NCI-H1694 treated with DMSO at 0.1 percent for 48 hours (cell line): ENCODE measurements around the gene ONECUT1.

Experiments
- DNase-seq: peaks from one replicate; lab custom pipeline; 2025; lab: John Stamatoyannopoulos, UW

The ONECUT1 gene

DNA sequence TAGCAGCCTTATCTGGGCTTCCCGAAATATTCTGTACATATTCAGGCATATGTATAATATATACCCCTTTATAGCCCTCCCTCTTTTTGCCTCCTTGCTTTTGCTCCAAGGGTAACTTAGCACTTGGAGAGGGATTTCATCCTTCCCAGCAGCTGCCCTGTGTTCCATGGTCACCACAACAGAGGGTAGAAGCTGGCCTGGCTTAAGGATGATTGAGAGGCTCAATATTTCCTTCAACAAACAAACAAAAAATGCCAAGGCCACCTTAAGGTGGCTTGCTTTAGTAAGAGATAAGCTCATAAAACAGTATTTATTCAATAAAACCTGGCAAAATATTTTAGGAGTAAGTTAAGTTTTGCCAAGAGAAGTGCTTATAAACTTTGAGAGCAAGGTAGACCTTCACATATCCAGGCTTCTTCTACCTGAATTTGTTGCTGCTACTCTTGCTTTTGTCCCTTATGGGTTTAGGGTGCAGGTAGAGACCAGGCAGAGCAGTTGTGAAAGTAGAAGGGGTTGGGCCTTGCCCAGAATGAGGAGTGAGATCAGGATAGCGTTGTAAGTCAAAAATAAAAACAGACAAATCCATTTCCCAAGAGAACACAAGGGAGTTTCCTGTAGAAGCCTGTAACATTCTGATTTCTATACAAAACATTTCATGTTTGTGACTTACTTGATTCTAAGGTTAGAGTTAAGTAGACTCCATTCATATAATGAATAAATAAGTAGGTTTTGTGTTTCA lies 58.2 kb downstream of the ONECUT1 start:
- DNase-seq = no peak

DNA sequence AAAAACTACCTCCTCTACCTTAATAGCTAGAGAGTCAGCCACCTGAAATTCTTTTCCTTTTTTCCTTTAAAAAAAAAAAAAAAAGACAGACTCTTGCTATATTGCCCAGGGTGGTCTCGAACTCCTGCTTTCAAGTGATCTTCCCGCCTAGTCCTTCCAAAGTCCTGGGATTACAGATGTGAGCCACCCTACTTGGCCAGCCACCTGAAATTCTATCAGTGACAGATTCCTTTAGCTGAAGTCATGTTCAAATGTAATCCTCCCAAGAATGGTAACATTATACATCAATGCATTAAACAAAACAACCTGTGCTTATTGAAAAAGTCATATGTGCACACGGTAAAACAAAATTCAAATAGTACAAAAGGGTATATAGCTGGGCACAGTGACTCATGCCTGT lies 59.1 kb downstream of the ONECUT1 start:
- DNase-seq = no peak

DNA sequence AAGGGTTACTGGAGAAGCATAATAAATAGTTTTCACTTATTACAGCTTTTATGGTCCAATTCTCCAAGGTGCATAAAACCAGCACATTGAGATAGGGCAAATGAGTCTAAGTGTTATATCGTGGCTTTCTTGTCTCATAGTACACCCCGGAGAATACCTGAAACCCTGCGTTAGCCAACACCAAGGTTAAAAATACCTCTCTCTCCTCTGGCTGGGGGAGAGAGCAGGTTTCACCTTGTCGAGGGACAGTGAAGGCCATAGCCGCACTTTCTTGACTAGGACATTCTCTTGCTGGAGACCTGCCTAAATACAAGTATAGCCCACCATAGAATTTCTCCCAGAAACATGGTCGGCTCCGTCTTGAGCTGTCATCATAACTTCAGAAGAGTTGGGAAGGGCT lies 59.5 kb downstream of the ONECUT1 start:
- DNase-seq = no peak

DNA sequence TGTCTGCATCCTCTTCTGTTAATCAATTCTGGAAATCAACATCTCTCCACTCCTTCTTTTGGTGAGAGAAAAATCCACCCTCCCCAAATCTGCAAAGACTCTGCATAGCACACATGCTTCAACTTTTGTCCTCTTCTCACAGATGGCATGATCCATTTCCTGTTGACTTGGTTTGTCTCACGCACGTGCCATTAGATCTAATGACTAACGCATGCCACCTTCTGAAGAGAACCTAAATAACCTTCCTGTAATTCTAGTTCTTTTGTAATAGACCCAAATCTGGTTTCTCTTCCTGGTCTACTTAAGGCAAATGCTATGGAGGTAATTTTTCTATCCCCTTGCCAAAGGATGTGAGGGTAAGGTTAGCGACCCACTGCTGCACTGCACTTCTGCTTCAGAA lies 60.0 kb downstream of the ONECUT1 start:
- DNase-seq = no peak

DNA sequence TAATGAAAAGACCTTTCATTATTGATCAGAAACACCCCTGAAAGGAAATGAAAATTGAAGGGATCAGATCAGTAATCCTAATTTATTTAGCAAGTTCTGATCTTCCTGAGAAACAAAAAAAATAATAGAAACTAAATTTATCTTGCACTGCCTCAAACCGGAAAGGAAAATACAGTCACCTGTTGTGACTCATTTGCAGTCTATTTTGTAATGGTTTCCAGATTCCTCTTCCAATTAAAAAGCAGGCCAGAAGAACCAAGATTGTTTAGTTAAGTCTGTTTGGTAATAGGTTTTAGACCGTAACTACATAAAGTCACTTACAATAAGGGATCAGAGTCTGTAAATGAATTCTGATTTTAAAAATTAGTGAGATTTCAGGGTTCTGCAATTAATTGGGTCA lies 61.2 kb downstream of the ONECUT1 start:
- DNase-seq = no peak

DNA sequence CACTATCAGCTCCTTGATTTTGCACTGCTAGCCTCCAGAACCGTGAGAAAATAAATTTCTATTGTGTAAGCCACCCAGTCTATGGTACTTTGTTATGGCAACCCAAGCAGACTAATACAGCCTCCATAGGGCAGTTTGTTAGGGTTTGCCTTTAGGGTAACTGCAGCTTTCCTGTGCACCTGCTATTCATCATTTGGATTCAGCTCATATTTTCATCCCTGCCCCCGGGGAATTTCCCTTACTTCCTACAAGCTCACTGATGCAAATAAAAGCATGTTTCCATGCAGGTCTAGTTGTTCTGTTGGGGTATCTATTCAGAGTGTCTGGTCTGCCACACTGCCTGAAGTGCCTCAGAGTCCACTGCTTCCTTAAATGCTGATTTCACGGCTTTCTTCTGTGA lies 62.3 kb downstream of the ONECUT1 start:
- no peak for DNase-seq

DNA sequence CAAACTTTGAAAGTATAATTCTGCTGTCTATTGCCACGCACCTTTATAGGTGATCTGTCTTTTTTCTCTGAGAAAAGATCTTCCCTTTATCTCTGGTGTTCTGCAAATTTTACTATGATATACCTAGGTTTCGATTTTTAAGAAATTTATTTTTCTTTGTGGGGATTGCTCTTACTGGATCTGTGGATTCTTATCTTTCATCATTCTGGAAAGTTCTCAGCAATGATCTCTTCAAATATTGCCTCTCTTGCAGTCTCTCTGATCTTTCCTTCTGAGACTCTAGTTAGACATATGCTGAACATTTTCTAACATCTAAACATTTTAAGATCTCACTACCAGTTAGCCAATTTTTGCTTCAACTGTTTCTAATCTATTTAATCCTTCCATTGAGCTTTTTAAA lies 63.9 kb downstream of the ONECUT1 start:
- DNase-seq = no peak

DNA sequence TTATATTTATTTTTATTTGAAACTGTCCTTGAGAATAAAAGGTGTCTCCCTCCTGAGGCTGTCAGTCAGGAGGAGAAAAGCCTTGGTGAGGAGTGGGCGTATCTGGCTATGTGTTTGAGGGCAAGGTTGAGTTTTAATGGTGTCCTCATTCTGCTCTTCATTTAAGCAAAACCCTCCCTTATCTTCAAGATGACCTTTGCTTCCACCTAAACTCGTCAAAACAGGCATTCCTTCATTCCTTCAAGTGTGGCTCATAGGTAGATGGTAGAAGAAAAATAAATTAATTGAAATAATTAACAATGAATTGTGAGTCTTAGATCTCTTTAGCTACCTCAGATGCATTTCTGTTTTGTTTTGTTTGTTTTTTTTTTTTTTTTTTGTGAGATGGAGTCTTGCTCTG lies 71.6 kb downstream of the ONECUT1 start:
- no peak for DNase-seq

DNA sequence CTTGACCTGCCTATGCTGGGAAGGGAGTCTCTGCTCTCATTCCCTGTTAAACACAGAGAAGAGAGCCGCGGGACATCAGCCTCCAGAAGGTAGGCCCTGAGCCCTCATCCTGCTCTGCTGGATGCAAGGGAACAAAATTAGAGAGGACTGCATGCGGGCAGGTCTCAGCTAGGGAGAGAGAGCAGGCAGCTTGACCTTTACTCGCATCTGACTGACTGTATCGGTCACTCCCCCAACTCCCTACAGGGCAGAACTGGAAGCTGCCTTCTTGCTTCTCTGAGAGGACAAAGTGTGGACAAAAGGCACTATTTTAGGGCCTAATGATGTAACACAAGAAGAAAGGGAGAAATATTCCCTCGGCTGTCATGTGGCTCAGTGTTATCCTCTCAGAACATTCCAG lies 72.2 kb downstream of the ONECUT1 start:
- DNase-seq = no peak

DNA sequence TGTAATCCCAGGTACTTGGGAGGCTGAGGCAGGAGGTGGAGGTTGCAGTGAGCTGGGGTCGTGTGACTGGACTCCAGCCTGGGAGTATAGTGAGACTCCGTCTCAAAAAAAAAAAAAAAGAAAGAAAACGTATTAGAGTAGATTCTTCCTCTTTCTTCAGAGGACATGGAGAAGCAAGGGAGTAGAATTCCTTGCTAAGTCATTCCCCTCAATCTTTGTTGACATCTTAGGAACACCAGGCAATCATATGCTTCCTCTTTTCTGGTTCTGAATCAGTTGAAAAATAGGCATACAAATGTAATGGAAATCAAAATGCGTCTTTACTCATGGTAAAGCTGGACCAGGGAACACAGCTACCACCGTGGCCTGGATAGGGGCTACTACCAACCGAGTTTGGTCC lies 72.7 kb downstream of the ONECUT1 start:
- no peak for DNase-seq

DNA sequence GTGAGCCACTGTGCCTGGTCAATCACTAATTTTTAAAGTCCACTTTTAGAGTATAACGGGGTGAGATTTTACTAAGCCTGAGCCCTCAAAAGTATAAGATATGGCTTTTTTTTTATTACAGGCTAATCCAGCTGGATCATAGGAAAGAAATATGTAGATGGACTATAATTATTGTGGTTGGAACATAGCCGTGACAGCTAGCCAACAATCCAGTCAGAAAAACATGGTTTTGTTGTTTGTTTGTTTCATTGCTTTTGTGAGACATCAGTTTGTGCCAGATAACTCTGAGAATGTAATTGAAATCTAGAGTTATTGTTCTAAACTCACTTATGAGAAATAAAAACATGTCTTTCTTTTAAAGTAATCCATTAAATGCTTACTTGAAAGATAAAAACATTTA lies 73.6 kb downstream of the ONECUT1 start:
- no peak for DNase-seq

DNA sequence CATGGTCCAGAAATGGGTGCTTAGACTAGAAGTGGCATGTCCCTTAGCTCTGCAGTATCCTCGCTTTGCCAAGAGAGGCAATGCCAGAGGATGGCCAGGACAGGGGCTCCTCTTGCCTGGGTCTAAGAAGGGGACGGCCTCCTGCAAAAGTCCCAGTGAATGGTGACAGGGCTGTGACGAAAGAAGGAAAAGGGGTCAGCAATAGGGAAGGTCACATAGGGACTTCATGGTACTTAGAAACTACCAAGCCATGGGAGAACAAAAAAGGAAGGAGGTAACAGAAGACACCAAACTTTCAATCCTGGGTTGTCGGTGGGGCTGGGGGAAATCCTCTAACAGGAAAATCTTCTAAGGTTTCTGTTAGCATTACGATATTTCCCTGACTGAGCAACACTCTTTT lies 74.7 kb downstream of the ONECUT1 start:
- no peak for DNase-seq

DNA sequence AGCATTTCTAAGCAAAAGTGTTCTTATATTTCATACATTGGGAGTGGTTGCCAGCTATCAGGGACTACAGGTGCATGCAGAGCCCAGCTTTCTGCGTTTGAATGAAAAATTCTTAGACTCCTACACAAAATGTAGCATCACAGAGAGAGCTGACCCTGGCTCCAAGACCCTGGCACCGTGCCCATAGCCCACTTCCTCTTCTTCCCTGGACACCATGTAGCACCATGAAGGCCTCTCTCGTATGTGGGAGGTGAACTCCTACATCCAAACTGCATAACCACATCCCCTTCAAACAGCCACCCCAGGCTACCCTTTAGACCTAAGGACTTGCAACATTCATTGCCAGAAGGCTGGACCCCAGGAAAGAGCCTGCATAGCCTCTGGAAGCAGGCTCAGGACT lies 75.2 kb downstream of the ONECUT1 start:
- no peak for DNase-seq

DNA sequence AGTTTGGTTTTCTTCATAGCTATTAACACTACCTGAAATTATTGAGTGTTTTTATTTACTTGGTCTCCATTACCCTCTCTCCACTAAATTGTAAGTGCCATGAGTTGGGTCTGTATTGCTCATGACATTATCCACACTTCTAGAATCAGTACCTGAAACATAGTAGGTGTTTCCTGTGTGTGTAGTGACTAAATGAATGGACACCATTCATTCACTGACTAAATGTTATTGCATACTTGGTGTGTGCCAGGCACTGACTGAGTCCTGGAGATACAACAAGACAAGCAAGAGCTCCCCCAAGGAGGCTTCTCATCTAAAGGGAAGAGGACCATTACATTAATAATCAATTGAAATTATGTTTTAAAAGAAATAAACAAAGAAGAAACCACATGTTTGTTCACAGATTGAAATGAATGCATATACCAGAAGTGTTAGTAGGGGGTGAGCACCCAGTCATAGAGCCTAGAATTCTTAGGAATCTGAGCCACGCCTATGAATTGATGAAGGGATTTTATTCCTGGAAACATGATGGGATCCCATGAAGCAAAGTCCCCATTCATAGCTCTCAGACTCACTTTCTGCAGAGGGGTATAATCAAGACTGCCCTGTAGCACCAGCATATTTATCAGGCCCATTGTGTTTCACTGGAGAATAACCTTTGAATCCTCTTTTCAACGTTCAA lies 79.3 kb downstream of the ONECUT1 start:
- no peak for DNase-seq

DNA sequence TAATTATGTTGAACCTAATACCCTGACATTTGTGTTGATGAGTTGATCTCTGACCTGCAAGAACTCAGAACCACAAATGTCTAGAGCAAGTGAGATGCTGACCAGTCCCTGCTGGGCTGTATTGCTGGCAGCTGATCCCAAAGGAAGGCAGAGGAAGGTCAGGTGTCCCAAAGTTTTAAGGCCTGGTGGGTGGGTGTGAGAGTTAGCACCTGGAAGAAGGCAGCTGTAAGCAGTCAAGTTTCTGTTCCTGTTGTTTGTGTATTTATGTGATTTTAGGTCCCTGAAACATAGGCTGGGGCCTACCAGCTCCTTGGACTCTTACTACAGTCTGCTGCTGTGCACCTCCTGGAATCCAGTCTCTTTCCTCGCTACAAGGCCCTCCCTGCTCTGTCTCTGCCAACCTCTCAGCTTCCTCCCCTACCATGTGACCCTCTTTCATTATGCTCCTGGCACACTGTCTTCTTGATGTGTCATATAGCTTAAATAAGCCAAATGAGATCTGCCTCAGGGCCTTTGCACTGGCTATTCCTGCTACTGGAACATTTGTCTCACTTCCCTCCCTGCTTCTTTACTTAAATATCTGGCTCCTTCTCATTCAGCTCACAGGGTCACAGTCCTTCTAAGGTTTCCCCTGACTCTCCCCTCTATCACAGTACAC lies 80.0 kb downstream of the ONECUT1 start:
- DNase-seq = no peak

DNA sequence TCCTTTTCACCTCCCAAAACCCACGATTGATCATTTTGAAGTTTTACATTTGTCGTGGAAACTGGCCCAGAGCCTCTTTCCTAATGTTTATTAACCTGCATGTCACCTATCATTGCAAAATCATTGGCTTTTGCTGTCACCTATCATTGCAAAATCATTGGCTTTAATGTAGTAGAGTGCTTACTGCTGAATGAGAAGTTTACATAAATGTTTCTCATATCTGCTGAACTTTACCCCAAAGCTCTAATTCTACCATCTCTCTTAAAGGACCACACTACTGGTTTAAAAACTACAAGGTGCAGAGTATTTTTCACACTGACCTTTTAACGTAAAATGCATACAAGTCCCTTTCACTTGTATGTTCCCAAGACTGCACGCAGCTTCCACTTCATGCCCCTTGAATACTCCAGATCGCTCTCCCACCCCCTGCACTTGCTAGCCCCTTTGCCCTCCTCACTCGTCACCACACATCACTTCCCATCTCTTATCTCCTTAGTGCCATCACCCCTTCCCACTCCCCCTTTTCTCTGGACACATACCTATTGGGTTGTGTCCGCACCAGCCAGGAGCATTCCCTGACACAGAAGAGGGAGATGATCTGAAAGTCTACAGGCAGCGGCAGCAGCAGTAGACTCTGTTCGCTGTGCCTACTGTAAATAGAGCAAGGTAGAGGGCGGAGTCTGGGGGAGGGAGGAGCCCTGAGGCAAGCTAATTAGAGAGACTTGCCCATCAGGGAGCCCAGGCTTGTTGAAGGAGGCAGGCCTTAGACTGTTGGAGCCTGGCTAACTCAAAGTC lies 80.8 kb downstream of the ONECUT1 start:
- DNase-seq = no peak
